Caco-2 (cell line): Measurements from ENCODE around the gene SLC17A7. TPM values are rescaled to one million over a fixed set of nuclear protein-coding genes. Genes with fewer than 3 reads are reported as not detected.
A peak's percentile ranks its signal among the peaks of the same experiment; 100 is the strongest.

Experiments used
- BruUV-seq: library from RNA; stranded (reverse); fragments of 400-500 nt; replicated peaks from 2 replicates; lab custom pipeline; 2021; lab: Mats Ljungman, UMichigan
- CTCF ChIA-PET: fragments of 300-600 bp; sonication (Branson Sonifier 250); formaldehyde crosslinking; loops from one replicate; lab custom pipeline; 2022; ENCODE audit warnings: antibody characterized with exemption; lab: Charles Lee
- POLR2A ChIA-PET: fragments of 300-600 bp; sonication (Branson Sonifier 250); formaldehyde crosslinking; loops from one replicate; lab custom pipeline; 2022; ENCODE audit warnings: antibody characterized with exemption; lab: Charles Lee
- DNase-seq, 2 experiments: peaks; one replicate each; pipeline versions ENCODE4 v3.0.0 to v3.0.0-alpha.2; 2020 to 2022
- H3K27me3 ChIP-seq: replicated peaks from 2 replicates; pipeline ENCODE4 v1.6.0; 2011; ENCODE audit warnings: low read length; ENCODE audit not compliant: control insufficient read depth, insufficient read depth
- H3K36me3 ChIP-seq: 2 replicates; pipeline ENCODE4 v1.5.1; 2011; ENCODE audit warnings: low read length; ENCODE audit not compliant: control insufficient read depth, insufficient read depth
- H3K4me1 ChIP-seq: fragments of 250-450 bp; sonication (Bioruptor Pico); 2 replicates; pipeline ENCODE4 v1.5.1; 2020; ENCODE audit warnings: mild to moderate bottlenecking
- H3K4me3 ChIP-seq: 2 replicates; pipeline ENCODE4 v1.5.1; 2011; ENCODE audit warnings: low read depth, mild to moderate bottlenecking, control low read depth, low read length
- H3K9me3 ChIP-seq: fragments of 250-450 bp; sonication (Bioruptor Pico); 2 replicates; pipeline ENCODE4 v1.5.1; 2020; ENCODE audit warnings: mild to moderate bottlenecking, moderate library complexity
- H3K27ac Mint-ChIP-seq: one replicate; pipeline ENCODE4 v1.8.0; 2022; ENCODE audit warnings: mixed read lengths; ENCODE audit not compliant: unreplicated experiment
- H3K27me3 Mint-ChIP-seq: one replicate; pipeline ENCODE4 v1.8.0; 2022; ENCODE audit warnings: mixed read lengths; ENCODE audit not compliant: insufficient read depth, unreplicated experiment
- H3K36me3 Mint-ChIP-seq: one replicate; pipeline ENCODE4 v1.8.0; 2022; ENCODE audit warnings: mild to moderate bottlenecking, mixed read lengths; ENCODE audit not compliant: insufficient read depth, unreplicated experiment
- H3K4me1 Mint-ChIP-seq: one replicate; pipeline ENCODE4 v1.8.0; 2022; ENCODE audit warnings: low read depth, mixed read lengths; ENCODE audit not compliant: unreplicated experiment
- H3K4me3 Mint-ChIP-seq: one replicate; pipeline ENCODE4 v1.8.0; 2022; ENCODE audit warnings: mild to moderate bottlenecking, moderate library complexity, mixed read lengths; ENCODE audit not compliant: unreplicated experiment
- H3K9me3 Mint-ChIP-seq: one replicate; pipeline ENCODE4 v1.8.0; 2022; ENCODE audit warnings: mixed read lengths; ENCODE audit not compliant: unreplicated experiment
- CTCF ChIP-seq, 2 experiments: fragments of 200-600 bp in 1 of 2; IDR thresholded peaks; 1 replicate in 1 of 2; 2 replicates in 1 of 2; pipeline versions ENCODE4 v1.5.1 to v1.8.0; 2011 to 2022; ENCODE audit warnings: antibody characterized with exemption in 1 of 2, control low read depth in 1 of 2, inconsistent platforms in 1 of 2, low read depth in 1 of 2, low read length in 1 of 2, mild to moderate bottlenecking in 1 of 2, moderate library complexity in 1 of 2; ENCODE audit not compliant: insufficient read depth in 1 of 2, severe bottlenecking in 1 of 2, unreplicated experiment in 1 of 2
- intact Hi-C: fragments of 100-400 bp; cut with micrococcal nuclease; formaldehyde crosslinking; loops from one replicate; pipeline ENCODE4 v1.10.0; 2022; ENCODE audit not compliant: unreplicated experiment
- total RNA-seq: library from RNA; stranded (reverse); gene quantifications from 2 replicates; pipeline ENCODE4 v1.2.3, GENCODE V29; 2022

Gene SLC17A7
- total RNA-seq, 1 experiment from 2014 or later: 0.36 TPM

DNA sequence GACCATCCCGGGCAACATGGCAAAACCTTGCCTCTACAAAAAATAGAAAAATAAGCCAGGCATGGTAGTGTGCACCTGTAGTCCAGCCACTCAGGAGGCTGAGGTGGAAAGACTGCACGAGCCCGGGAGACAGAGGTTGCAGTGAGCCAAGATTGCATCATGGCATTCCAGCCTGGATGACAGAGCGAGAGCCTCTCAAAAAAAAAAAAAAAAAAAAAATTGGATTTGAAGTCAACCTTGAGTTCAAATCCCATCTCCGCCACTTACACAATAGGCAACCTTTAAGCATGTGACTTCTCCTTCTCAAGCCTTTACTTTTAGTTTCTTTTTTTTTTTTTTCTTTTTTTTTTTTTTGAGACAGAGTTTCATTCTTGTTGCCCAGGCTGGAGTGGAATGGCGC is 41.3 kb downstream of the SLC17A7 start:
- H3K9me3 Mint-ChIP-seq: no peaks in the 10 kb centered on the region
- BruUV-seq: no TSS peak
- Histone ChIP-seq H3K36me3 (no peaks in the 10 kb centered on the region), H3K9me3 (no peaks in the 10 kb centered on the region), H3K4me1 (peaks cover 28% of the 10 kb centered on the region), H3K27me3 (no peaks in the 10 kb centered on the region), H3K4me3 (no peak overlapping the region)
- peak in 1 of 2 experiments; percentile 45 for DNase-seq
- peaks cover 13% of the 10 kb centered on the region for H3K4me1 Mint-ChIP-seq
- TF ChIP-seq CTCF (IDR thresholded peaks at IDR 0.05; ENCODE audit: insufficient read depth in 1 of 2, low read depth in 1 of 2, low read length in 1 of 2, severe bottlenecking in 1 of 2, unreplicated experiment in 1 of 2): no peak
- ChIA-PET POLR2A (no interaction called here), CTCF (no interaction called here)
- H3K27me3 Mint-ChIP-seq: no peaks in the 10 kb centered on the region
- no peak overlapping the region for H3K4me3 Mint-ChIP-seq
- no peaks in the 10 kb centered on the region for H3K36me3 Mint-ChIP-seq
- H3K27ac Mint-ChIP-seq: no peak overlapping the region
- intact Hi-C loops: no loop called here

DNA sequence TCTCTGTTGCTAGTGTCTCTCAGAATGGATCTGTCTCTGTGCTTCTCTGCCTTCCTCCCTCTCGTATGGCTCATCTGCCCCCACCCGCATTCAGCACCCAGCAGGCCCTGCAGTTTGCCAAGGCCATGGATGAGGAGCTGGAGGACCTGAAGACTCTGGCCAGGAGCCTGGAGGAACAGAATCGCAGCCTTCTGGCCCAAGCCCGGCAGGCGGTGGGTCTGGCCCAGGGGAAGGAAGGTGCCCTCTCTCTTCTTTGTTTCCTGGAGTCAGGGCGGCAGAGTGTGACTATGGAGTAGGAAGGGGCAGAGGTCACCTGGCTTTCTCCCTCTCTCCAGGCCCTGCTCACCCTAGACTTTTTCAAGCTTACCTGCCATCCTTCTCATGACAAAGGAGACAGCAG is 42.4 kb downstream of the SLC17A7 start:
- TF ChIP-seq CTCF (IDR thresholded peaks at IDR 0.05; ENCODE audit: insufficient read depth in 1 of 2, low read depth in 1 of 2, low read length in 1 of 2, severe bottlenecking in 1 of 2, unreplicated experiment in 1 of 2): no peak
- intact Hi-C loops: no loop called here
- no TSS peak for BruUV-seq
- H3K36me3 ChIP-seq: no peaks in the 10 kb centered on the region
- H3K36me3 Mint-ChIP-seq: no peaks in the 10 kb centered on the region
- peaks cover 13% of the 10 kb centered on the region for H3K4me1 Mint-ChIP-seq
- POLR2A ChIA-PET: no interaction called here
- no peaks in the 10 kb centered on the region for H3K27me3 ChIP-seq
- CTCF ChIA-PET: no interaction called here
- peaks cover 28% of the 10 kb centered on the region for H3K4me1 ChIP-seq
- no peak overlapping the region for H3K4me3 ChIP-seq
- H3K9me3 Mint-ChIP-seq: no peaks in the 10 kb centered on the region
- H3K27ac Mint-ChIP-seq: no peak overlapping the region
- H3K9me3 ChIP-seq: no peaks in the 10 kb centered on the region
- no peak for DNase-seq
- H3K4me3 Mint-ChIP-seq: no peak overlapping the region
- no peaks in the 10 kb centered on the region for H3K27me3 Mint-ChIP-seq

GRCh38 chr19:49398001-49398615 is 43.2 kb downstream of the SLC17A7 start:
- Histone ChIP-seq H3K4me1 (peaks cover 28% of the 10 kb centered on the region), H3K36me3 (no peaks in the 10 kb centered on the region), H3K4me3 (no peak overlapping the region), H3K27me3 (no peaks in the 10 kb centered on the region), H3K9me3 (no peaks in the 10 kb centered on the region)
- H3K4me3 Mint-ChIP-seq: peak overlapping the region; percentile 1
- DNase-seq: no peak
- no peak for TF ChIP-seq CTCF (IDR thresholded peaks at IDR 0.05; ENCODE audit: insufficient read depth in 1 of 2, low read depth in 1 of 2, low read length in 1 of 2, severe bottlenecking in 1 of 2, unreplicated experiment in 1 of 2)
- CTCF ChIA-PET: interaction anchor here (1.1 kb wide), 1 partner anchor 19 kb away, joined by 3 read pairs; no protein-coding TSS in a partner anchor
- H3K27ac Mint-ChIP-seq: no peak overlapping the region
- no peaks in the 10 kb centered on the region for H3K36me3 Mint-ChIP-seq
- POLR2A ChIA-PET: no interaction called here
- H3K4me1 Mint-ChIP-seq: peaks cover 13% of the 10 kb centered on the region
- no peaks in the 10 kb centered on the region for H3K9me3 Mint-ChIP-seq
- no TSS peak for BruUV-seq
- H3K27me3 Mint-ChIP-seq: no peaks in the 10 kb centered on the region
- intact Hi-C loops: no loop called here
